Endodermal cell (in vitro differentiated cells): ENCODE data around the gene TUBGCP2. TPM values are rescaled to one million over a fixed set of nuclear protein-coding genes. Genes with fewer than 3 reads are reported as not detected.

Experiments used
- DNase-seq: peaks from one replicate; pipeline ENCODE4 v3.0.0-alpha.2; 2017
- H3K27ac ChIP-seq: 2 replicates; pipeline ENCODE4 v1.5.1; 2013; ENCODE audit warnings: mild to moderate bottlenecking, low read depth, low read length, moderate library complexity
- H3K27me3 ChIP-seq: 2 replicates; pipeline ENCODE4 v1.6.1; 2013; ENCODE audit warnings: mild to moderate bottlenecking, low read length, moderate library complexity; ENCODE audit not compliant: insufficient read depth, control insufficient read depth, poor library complexity, severe bottlenecking
- H3K36me3 ChIP-seq: 2 replicates; pipeline ENCODE4 v1.7.0; 2013; ENCODE audit warnings: mild to moderate bottlenecking, low read length, moderate library complexity; ENCODE audit not compliant: control insufficient read depth, insufficient read depth
- H3K4me1 ChIP-seq: one replicate; pipeline ENCODE4 v1.7.0; 2013; ENCODE audit warnings: low read length; ENCODE audit not compliant: control insufficient read depth, insufficient read depth
- H3K4me3 ChIP-seq: 2 replicates; pipeline ENCODE4 v1.5.1; 2013; ENCODE audit warnings: mild to moderate bottlenecking, low read length, moderate library complexity
- H3K9ac ChIP-seq: 2 replicates; pipeline ENCODE4 v1.6.1; 2013; ENCODE audit warnings: mild to moderate bottlenecking, low read length, moderate library complexity; ENCODE audit not compliant: poor library complexity, severe bottlenecking; ENCODE audit errors: extremely low read depth
- H3K9me3 ChIP-seq: 2 replicates; pipeline ENCODE4 v1.6.1; 2013; ENCODE audit warnings: mild to moderate bottlenecking, low read length, moderate library complexity; ENCODE audit not compliant: control insufficient read depth
- H3K27ac Mint-ChIP-seq: 2 replicates; pipeline ENCODE4 v1.8.0; 2020; ENCODE audit warnings: mixed read lengths
- H3K27me3 Mint-ChIP-seq: 2 replicates; pipeline ENCODE4 v1.8.0; 2021; ENCODE audit warnings: mild to moderate bottlenecking, mixed read lengths; ENCODE audit not compliant: insufficient read depth
- H3K36me3 Mint-ChIP-seq: 2 replicates; pipeline ENCODE4 v1.8.0; 2020; ENCODE audit warnings: low read depth, mixed read lengths
- H3K4me1 Mint-ChIP-seq: 2 replicates; pipeline ENCODE4 v1.8.0; 2020; ENCODE audit warnings: mixed read lengths
- H3K4me3 Mint-ChIP-seq: 2 replicates; pipeline ENCODE4 v1.8.0; 2020; ENCODE audit warnings: mild to moderate bottlenecking, moderate library complexity, mixed read lengths
- H3K9me3 Mint-ChIP-seq: 2 replicates; pipeline ENCODE4 v1.8.0; 2020; ENCODE audit warnings: mild to moderate bottlenecking, mixed read lengths
- CTCF ChIP-seq: fragments of 200-600 bp; sonication (generic); conservative IDR thresholded peaks from 2 replicates; pipeline ENCODE4 v1.5.0; 2021; ENCODE audit warnings: antibody characterized with exemption, mild to moderate bottlenecking
- WGBS, 2 experiments: methylation state at CpG; one replicate each; pipeline versions ENCODE4 v1.1.5 to v1.1.7; 2013; ENCODE audit warnings: missing lambda C conversion rate in 2 of 2, mixed read lengths in 1 of 2; ENCODE audit not compliant: insufficient coverage in 1 of 2, insufficient read length in 1 of 2; 5-methylcytosine and 5-hydroxymethylcytosine counted together
- total RNA-seq, 2 donors: library from RNA; stranded (reverse); fragmentation: NEBNext Ultra II Directional in 1 of 2; extraction: Animal tissue kit (Norgen Biotek cat#: 25700) in 1 of 2; gene quantifications; 2 replicates in 1 of 2; 3 replicates in 1 of 2; pipeline ENCODE4 v1.2.1, GENCODE V29; 2021

Gene TUBGCP2
- total RNA-seq, 2 donors from 2014 or later, result 52.8 to 63.0 TPM

- H3K4me3 Mint-ChIP-seq, result no peak overlapping the region
- peaks cover 48% of the 10 kb centered on the region for H3K36me3 ChIP-seq
- no peaks in the 10 kb centered on the region for H3K9me3 ChIP-seq
- H3K4me1 ChIP-seq, result no peaks in the 10 kb centered on the region
- no peak for DNase-seq
- no peak overlapping the region for H3K27ac ChIP-seq
- 93 to 94% methylated on average over 34 to 36 of the region's 36 CpGs for WGBS, 2 experiments
- no peaks in the 10 kb centered on the region for H3K27me3 ChIP-seq
- H3K4me3 ChIP-seq, result no peak overlapping the region
- H3K27ac Mint-ChIP-seq, result no peak overlapping the region
- no peak for TF ChIP-seq CTCF
- H3K27me3 Mint-ChIP-seq, result no peaks in the 10 kb centered on the region
- H3K4me1 Mint-ChIP-seq, result no peaks in the 10 kb centered on the region
- no peak overlapping the region for H3K9ac ChIP-seq
- H3K9me3 Mint-ChIP-seq, result no peaks in the 10 kb centered on the region
- H3K36me3 Mint-ChIP-seq, result peaks cover 65% of the 10 kb centered on the region
These were observed 23.5 kb downstream of the TUBGCP2 start for GRCh38 chr10:133285217-133285616.

- H3K27me3 ChIP-seq, result no peaks in the 10 kb centered on the region
- no peaks in the 10 kb centered on the region for H3K9me3 Mint-ChIP-seq
- no peaks in the 10 kb centered on the region for H3K27me3 Mint-ChIP-seq
- peaks cover 43% of the 10 kb centered on the region for H3K36me3 ChIP-seq
- no peak overlapping the region for H3K4me3 Mint-ChIP-seq
- no peak for TF ChIP-seq CTCF
- WGBS, 2 experiments, result 94 to 99% methylated on average over 15 to 24 of the region's 24 CpGs
- H3K9ac ChIP-seq, result no peak overlapping the region
- no peaks in the 10 kb centered on the region for H3K4me1 ChIP-seq
- H3K27ac Mint-ChIP-seq, result no peak overlapping the region
- no peak for DNase-seq
- no peaks in the 10 kb centered on the region for H3K9me3 ChIP-seq
- no peak overlapping the region for H3K27ac ChIP-seq
- no peak overlapping the region for H3K4me3 ChIP-seq
- no peaks in the 10 kb centered on the region for H3K4me1 Mint-ChIP-seq
- H3K36me3 Mint-ChIP-seq, result peaks cover 55% of the 10 kb centered on the region
These were observed 24.7 kb downstream of the TUBGCP2 start for GRCh38 chr10:133283931-133284330.

GRCh38 chr10:133282846-133283390, 25.8 kb downstream of the TUBGCP2 start:
- no peak overlapping the region for H3K4me3 Mint-ChIP-seq
- H3K9me3 Mint-ChIP-seq, result no peaks in the 10 kb centered on the region
- Histone ChIP-seq H3K9ac (no peak overlapping the region), H3K4me3 (no peak overlapping the region), H3K9me3 (no peaks in the 10 kb centered on the region), H3K27ac (no peak overlapping the region), H3K27me3 (no peaks in the 10 kb centered on the region), H3K4me1 (no peaks in the 10 kb centered on the region), H3K36me3 (peaks cover 37% of the 10 kb centered on the region)
- no peak for DNase-seq
- peaks cover 50% of the 10 kb centered on the region for H3K36me3 Mint-ChIP-seq
- no peak for TF ChIP-seq CTCF
- H3K27me3 Mint-ChIP-seq, result no peaks in the 10 kb centered on the region
- no peak overlapping the region for H3K27ac Mint-ChIP-seq
- H3K4me1 Mint-ChIP-seq, result no peaks in the 10 kb centered on the region
- 96% methylated on average over 22 to 24 of the region's 24 CpGs for WGBS, 2 experiments
